ENCODE results near the gene OR52E5. TPM values are rescaled to one million over a fixed set of nuclear protein-coding genes. Genes with fewer than 3 reads are reported as not detected.

Gene OR52E5
- total RNA-seq, 1 donor from 2014 or later: not detected

DNA sequence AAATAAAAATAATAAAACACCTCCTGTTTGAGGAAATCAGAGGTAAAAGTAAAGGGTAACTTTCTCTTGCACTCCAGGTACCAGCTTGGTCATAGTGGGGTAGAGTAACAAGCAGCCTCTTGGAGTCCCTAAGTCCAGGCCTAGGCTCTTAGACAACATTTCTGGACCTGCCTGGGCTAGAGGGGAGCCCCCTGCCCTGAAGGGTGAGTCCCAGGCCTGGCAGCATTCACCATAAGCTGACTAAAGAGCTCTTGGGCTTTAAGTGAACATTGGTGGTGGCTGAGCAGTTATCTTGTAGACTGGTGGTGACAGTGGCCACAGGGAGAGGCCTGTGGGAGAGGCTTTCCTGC lies 30.4 kb downstream of the OR52E5 start:
- no peaks in the 10 kb centered on the region for H3K79me2 ChIP-seq (ENCODE audit: insufficient read depth, low read length)
- H3K4me3 ChIP-seq (ENCODE audit: insufficient read depth, low read depth, low read length): no peak overlapping the region
- TF ChIP-seq, protein P1, sequence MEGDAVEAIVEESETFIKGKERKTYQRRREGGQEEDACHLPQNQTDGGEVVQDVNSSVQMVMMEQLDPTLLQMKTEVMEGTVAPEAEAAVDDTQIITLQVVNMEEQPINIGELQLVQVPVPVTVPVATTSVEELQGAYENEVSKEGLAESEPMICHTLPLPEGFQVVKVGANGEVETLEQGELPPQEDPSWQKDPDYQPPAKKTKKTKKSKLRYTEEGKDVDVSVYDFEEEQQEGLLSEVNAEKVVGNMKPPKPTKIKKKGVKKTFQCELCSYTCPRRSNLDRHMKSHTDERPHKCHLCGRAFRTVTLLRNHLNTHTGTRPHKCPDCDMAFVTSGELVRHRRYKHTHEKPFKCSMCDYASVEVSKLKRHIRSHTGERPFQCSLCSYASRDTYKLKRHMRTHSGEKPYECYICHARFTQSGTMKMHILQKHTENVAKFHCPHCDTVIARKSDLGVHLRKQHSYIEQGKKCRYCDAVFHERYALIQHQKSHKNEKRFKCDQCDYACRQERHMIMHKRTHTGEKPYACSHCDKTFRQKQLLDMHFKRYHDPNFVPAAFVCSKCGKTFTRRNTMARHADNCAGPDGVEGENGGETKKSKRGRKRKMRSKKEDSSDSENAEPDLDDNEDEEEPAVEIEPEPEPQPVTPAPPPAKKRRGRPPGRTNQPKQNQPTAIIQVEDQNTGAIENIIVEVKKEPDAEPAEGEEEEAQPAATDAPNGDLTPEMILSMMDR (IDR thresholded peaks at IDR 0.05; ENCODE audit: insufficient read depth, low read depth, low read length): no peak
- no peak for TF ChIP-seq EZH2 (IDR thresholded peaks at IDR 0.05; ENCODE audit: insufficient read depth, low read length)
- no peak overlapping the region for H2AFZ ChIP-seq (ENCODE audit: low read depth, low read length)
- H3K4me1 Mint-ChIP-seq (ENCODE audit: low read depth, unreplicated experiment): peaks cover 5% of the 10 kb centered on the region
- H3K36me3 Mint-ChIP-seq (ENCODE audit: low read depth, unreplicated experiment): no peaks in the 10 kb centered on the region
- no peak for DNase-seq (ENCODE audit: low read depth)
- no peak overlapping the region for H3K9ac ChIP-seq (ENCODE audit: low read length)
- no peak for FAIRE-seq
- H3K9me3 ChIP-seq (ENCODE audit: insufficient read depth, low read depth, low read length): peaks cover 4% of the 10 kb centered on the region
- no peaks in the 10 kb centered on the region for H3K27me3 ChIP-seq (ENCODE audit: insufficient read depth, low read length)
- no peaks in the 10 kb centered on the region for H3K36me3 ChIP-seq (ENCODE audit: insufficient read depth, low read length)
- peak overlapping the region; percentile 73 for H3K27ac Mint-ChIP-seq (ENCODE audit: unreplicated experiment)
- no peaks in the 10 kb centered on the region for H4K20me1 ChIP-seq (ENCODE audit: insufficient read depth, low read length)
- no peak overlapping the region for H3K4me2 ChIP-seq (ENCODE audit: low read length)
- H3K27me3 Mint-ChIP-seq (ENCODE audit: low read depth, unreplicated experiment): no peaks in the 10 kb centered on the region
- H3K4me1 ChIP-seq (ENCODE audit: insufficient read depth, low read length): no peaks in the 10 kb centered on the region
- H3K9me3 Mint-ChIP-seq (ENCODE audit: unreplicated experiment): peaks cover 4% of the 10 kb centered on the region
- H3K27ac ChIP-seq (ENCODE audit: low read depth, low read length): no peak overlapping the region
- H3K4me3 Mint-ChIP-seq (ENCODE audit: unreplicated experiment): no peak overlapping the region

- Histone ChIP-seq H4K20me1 (ENCODE audit: insufficient read depth, low read length) (no peaks in the 10 kb centered on the region), H3K4me1 (ENCODE audit: insufficient read depth, low read length) (no peaks in the 10 kb centered on the region), H3K36me3 (ENCODE audit: insufficient read depth, low read length) (no peaks in the 10 kb centered on the region), H3K9me3 (ENCODE audit: insufficient read depth, low read depth, low read length) (peaks cover 4% of the 10 kb centered on the region), H3K27ac (ENCODE audit: low read depth, low read length) (no peak overlapping the region), H3K9ac (ENCODE audit: low read length) (no peak overlapping the region), H3K4me2 (ENCODE audit: low read length) (no peak overlapping the region), H3K4me3 (ENCODE audit: insufficient read depth, low read depth, low read length) (no peak overlapping the region), H3K27me3 (ENCODE audit: insufficient read depth, low read length) (no peaks in the 10 kb centered on the region), H3K79me2 (ENCODE audit: insufficient read depth, low read length) (no peaks in the 10 kb centered on the region), H2AFZ (ENCODE audit: low read depth, low read length) (no peak overlapping the region)
- no peaks in the 10 kb centered on the region for H3K27me3 Mint-ChIP-seq (ENCODE audit: low read depth, unreplicated experiment)
- H3K36me3 Mint-ChIP-seq (ENCODE audit: low read depth, unreplicated experiment): no peaks in the 10 kb centered on the region
- H3K4me1 Mint-ChIP-seq (ENCODE audit: low read depth, unreplicated experiment): peaks cover 5% of the 10 kb centered on the region
- DNase-seq (ENCODE audit: low read depth) (no peak), FAIRE-seq (no peak)
- peaks cover under 1% of the 10 kb centered on the region for H3K9me3 Mint-ChIP-seq (ENCODE audit: unreplicated experiment)
- TF ChIP-seq EZH2 (IDR thresholded peaks at IDR 0.05; ENCODE audit: insufficient read depth, low read length): no peak
- TF ChIP-seq, protein P1 (IDR thresholded peaks at IDR 0.05; ENCODE audit: insufficient read depth, low read depth, low read length): no peak
- peak overlapping the region; percentile 73 for H3K27ac Mint-ChIP-seq (ENCODE audit: unreplicated experiment)
- H3K4me3 Mint-ChIP-seq (ENCODE audit: unreplicated experiment): no peak overlapping the region
Measured at GRCh38 chr11:5923794-5924193, 30.8 kb downstream of the OR52E5 start.

DNA sequence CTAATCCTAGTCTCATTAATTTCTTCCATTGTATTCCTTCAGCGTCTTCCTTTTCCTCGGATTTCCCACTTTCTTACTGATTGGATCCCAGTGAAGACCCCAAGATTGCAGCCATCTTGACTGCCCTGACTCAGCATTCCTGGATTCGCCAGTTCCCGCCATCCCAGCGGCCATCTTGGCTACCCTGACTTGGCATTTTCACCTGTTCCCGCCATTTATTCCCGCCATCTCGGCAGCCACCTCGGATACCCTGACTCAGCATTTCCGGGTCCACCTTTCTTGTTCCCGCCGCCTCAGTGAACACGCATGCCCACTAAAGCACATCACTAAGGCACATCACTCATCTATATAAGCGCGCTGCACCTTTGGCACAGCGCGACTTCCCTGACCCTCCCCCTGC lies 35.3 kb downstream of the OR52E5 start:
- no peaks in the 10 kb centered on the region for H3K27me3 ChIP-seq (ENCODE audit: insufficient read depth, low read length)
- no peaks in the 10 kb centered on the region for H4K20me1 ChIP-seq (ENCODE audit: insufficient read depth, low read length)
- no peak overlapping the region for H3K4me3 Mint-ChIP-seq (ENCODE audit: unreplicated experiment)
- peaks cover 9% of the 10 kb centered on the region for H3K9me3 Mint-ChIP-seq (ENCODE audit: unreplicated experiment)
- H2AFZ ChIP-seq (ENCODE audit: low read depth, low read length): no peak overlapping the region
- H3K4me3 ChIP-seq (ENCODE audit: insufficient read depth, low read depth, low read length): no peak overlapping the region
- H3K27ac Mint-ChIP-seq (ENCODE audit: unreplicated experiment): no peak overlapping the region
- peaks cover 5% of the 10 kb centered on the region for H3K4me1 Mint-ChIP-seq (ENCODE audit: low read depth, unreplicated experiment)
- H3K79me2 ChIP-seq (ENCODE audit: insufficient read depth, low read length): no peaks in the 10 kb centered on the region
- H3K4me2 ChIP-seq (ENCODE audit: low read length): no peak overlapping the region
- no peak for TF ChIP-seq EZH2 (IDR thresholded peaks at IDR 0.05; ENCODE audit: insufficient read depth, low read length)
- TF ChIP-seq, protein P1 (IDR thresholded peaks at IDR 0.05; ENCODE audit: insufficient read depth, low read depth, low read length): no peak
- no peaks in the 10 kb centered on the region for H3K36me3 ChIP-seq (ENCODE audit: insufficient read depth, low read length)
- peaks cover 4% of the 10 kb centered on the region for H3K27me3 Mint-ChIP-seq (ENCODE audit: low read depth, unreplicated experiment)
- peaks cover 2% of the 10 kb centered on the region for H3K36me3 Mint-ChIP-seq (ENCODE audit: low read depth, unreplicated experiment)
- no peak overlapping the region for H3K27ac ChIP-seq (ENCODE audit: low read depth, low read length)
- FAIRE-seq (no peak), DNase-seq (ENCODE audit: low read depth) (no peak)
- no peaks in the 10 kb centered on the region for H3K4me1 ChIP-seq (ENCODE audit: insufficient read depth, low read length)
- no peak overlapping the region for H3K9ac ChIP-seq (ENCODE audit: low read length)
- H3K9me3 ChIP-seq (ENCODE audit: insufficient read depth, low read depth, low read length): peaks cover 12% of the 10 kb centered on the region

Data from astrocyte (in vitro differentiated cells and primary cell).